Gastroesophageal sphincter (tissue), 4 donors: ENCODE data around the gene UBR3. TPM values are rescaled to one million over a fixed set of nuclear protein-coding genes. Genes with fewer than 3 reads are reported as not detected.

ENCODE experiments used
- ATAC-seq: fragments of 150-250 bp; one replicate; pipeline ENCODE4 v1.9.1; 2016; ENCODE audit warnings: mild to moderate bottlenecking, moderate library complexity
- H3K27ac ChIP-seq, 4 donors: fragments of 200-600 bp; sonication (generic) in 3 of 4; 1 replicate in 3 of 4; 2 replicates in 1 of 4; pipeline ENCODE4 v1.5.1; 2016 to 2019
- H3K27me3 ChIP-seq: fragments of 200-600 bp; sonication (generic); one replicate; pipeline ENCODE4 v1.5.1; 2019
- H3K36me3 ChIP-seq, 2 donors: fragments of 200-600 bp; sonication (generic); one replicate each; pipeline ENCODE4 v1.5.1; 2019; ENCODE audit warnings: control low read depth in 1 of 2
- H3K4me1 ChIP-seq, 3 donors: fragments of 200-600 bp; sonication (generic); 1 replicate in 2 of 3; 2 replicates in 1 of 3; pipeline ENCODE4 v1.5.1; 2016 to 2019; ENCODE audit warnings: control low read depth in 2 of 3
- H3K4me3 ChIP-seq, 2 donors: fragments of 200-600 bp; sonication (generic); one replicate each; pipeline ENCODE4 v1.5.1; 2019; ENCODE audit warnings: mild to moderate bottlenecking in 1 of 2, moderate library complexity in 1 of 2
- H3K9me3 ChIP-seq, 3 donors: fragments of 200-600 bp; sonication (generic); one replicate each; pipeline ENCODE4 v1.5.1; 2017 to 2019; ENCODE audit warnings: control low read depth in 2 of 3
- CTCF ChIP-seq, 4 experiments: fragments of 200-600 bp in 2 of 4; fragments of 450-650 bp in 2 of 4; sonication (generic) in 1 of 4; IDR thresholded peaks; one replicate each; pipeline ENCODE4 v1.5.1; 2017 to 2019; ENCODE audit warnings: antibody characterized with exemption in 4 of 4, mild to moderate bottlenecking in 2 of 4, moderate library complexity in 2 of 4
- EP300 ChIP-seq: sonication (generic); formaldehyde crosslinking; IDR thresholded peaks from one replicate; pipeline ENCODE4 v1.6.1; 2017; ENCODE audit warnings: antibody characterized with exemption, mild to moderate bottlenecking
- POLR2A ChIP-seq, 2 donors: fragments of 450-650 bp; IDR thresholded peaks; one replicate each; pipeline ENCODE4 v1.6.1; 2017; ENCODE audit warnings: antibody characterized with exemption in 2 of 2, mild to moderate bottlenecking in 2 of 2, moderate library complexity in 1 of 2
- POLR2AphosphoS5 ChIP-seq: sonication (generic); formaldehyde crosslinking; IDR thresholded peaks from one replicate; pipeline ENCODE4 v1.6.1; 2017; ENCODE audit warnings: antibody characterized with exemption
- WGBS, 2 donors: methylation state at CpG; one replicate each; pipeline ENCODE4 v1.1.5; 2018; ENCODE audit warnings: low coverage in 1 of 2; 5-methylcytosine and 5-hydroxymethylcytosine counted together
- total RNA-seq, 4 donors: library from RNA; depleted of rRNA; stranded (reverse); fragments of >200 nt; gene quantifications; one replicate each; pipeline ENCODE4 v1.1.0, GENCODE V29; 2016

Gene UBR3
- total RNA-seq, 4 donors from 2014 or later: 52.9 to 122 (median 66.9) TPM

- no peaks in the 10 kb centered on the region for H3K27me3 ChIP-seq
- H3K9me3 ChIP-seq: no peaks in the 10 kb centered on the region
- TF ChIP-seq CTCF (IDR thresholded peaks at IDR 0.05): no peak
- TF ChIP-seq POLR2A (IDR thresholded peaks at IDR 0.05): no peak
- TF ChIP-seq EP300: no peak
- TF ChIP-seq POLR2AphosphoS5: no peak
- no peak overlapping the region for H3K4me3 ChIP-seq
- H3K4me1 ChIP-seq: no peaks in the 10 kb centered on the region
- WGBS, 2 donors: 67 to 92% methylated on average over 1 of the region's 1 CpG
- ATAC-seq: no peak
- H3K36me3 ChIP-seq: peaks cover 3 to 57% of the 10 kb centered on the region in 2 donors
- no peak overlapping the region for H3K27ac ChIP-seq
Measured at GRCh38 chr2:170005702-170006101, 178.4 kb downstream of the UBR3 start.

- 62 to 64% methylated on average over 8 of the region's 8 CpGs for WGBS, 2 donors
- H3K4me1 ChIP-seq: no peaks in the 10 kb centered on the region
- H3K36me3 ChIP-seq: peaks cover 3 to 51% of the 10 kb centered on the region in 2 donors
- no peak overlapping the region for H3K27ac ChIP-seq
- no peak for ATAC-seq
- no peak overlapping the region for H3K4me3 ChIP-seq
- TF ChIP-seq EP300 (no peak), POLR2AphosphoS5 (no peak), CTCF (IDR thresholded peaks at IDR 0.05) (no peak), POLR2A (IDR thresholded peaks at IDR 0.05) (no peak)
- no peaks in the 10 kb centered on the region for H3K9me3 ChIP-seq
- H3K27me3 ChIP-seq: no peaks in the 10 kb centered on the region
Measured at GRCh38 chr2:170006587-170007325, 179.5 kb downstream of the UBR3 start.

GRCh38 chr2:170009209-170009608 lies 182.0 kb downstream of the UBR3 start:
- Histone ChIP-seq H3K4me1 (no peaks in the 10 kb centered on the region), H3K4me3 (no peak overlapping the region), H3K9me3 (no peaks in the 10 kb centered on the region), H3K27me3 (no peaks in the 10 kb centered on the region), H3K27ac (no peak overlapping the region), H3K36me3 (peaks cover 0 to 32% of the 10 kb centered on the region in 2 donors)
- 53 to 100% methylated on average over 1 to 3 of the region's 3 CpGs for WGBS, 2 donors
- no peak for ATAC-seq
- no peak for TF ChIP-seq EP300
- no peak for TF ChIP-seq POLR2AphosphoS5
- no peak for TF ChIP-seq POLR2A (IDR thresholded peaks at IDR 0.05)

GRCh38 chr2:170012773-170013172 lies 185.5 kb downstream of the UBR3 start:
- ATAC-seq: no peak
- Histone ChIP-seq H3K36me3 (peaks cover 0 to 6% of the 10 kb centered on the region in 2 donors), H3K9me3 (no peaks in the 10 kb centered on the region), H3K27ac (no peak overlapping the region), H3K4me1 (peaks cover 0 to 4% (median 0%) of the 10 kb centered on the region in 3 donors), H3K27me3 (no peaks in the 10 kb centered on the region), H3K4me3 (no peak overlapping the region)
- TF ChIP-seq CTCF (IDR thresholded peaks at IDR 0.05) (no peak), POLR2A (IDR thresholded peaks at IDR 0.05) (no peak), EP300 (no peak), POLR2AphosphoS5 (no peak)
- WGBS, 2 donors: 93 to 100% methylated on average over 3 to 4 of the region's 4 CpGs

GRCh38 chr2:170013802-170014551 lies 186.7 kb downstream of the UBR3 start:
- H3K36me3 ChIP-seq: peaks cover 0 to 5% of the 10 kb centered on the region in 2 donors
- no peak overlapping the region for H3K4me3 ChIP-seq
- H3K27me3 ChIP-seq: no peaks in the 10 kb centered on the region
- no peaks in the 10 kb centered on the region for H3K9me3 ChIP-seq
- no peak overlapping the region for H3K27ac ChIP-seq
- 60 to 80% methylated on average over 5 of the region's 5 CpGs for WGBS, 2 donors
- TF ChIP-seq POLR2AphosphoS5 (no peak), EP300 (no peak), CTCF (IDR thresholded peaks at IDR 0.05) (no peak), POLR2A (IDR thresholded peaks at IDR 0.05) (no peak)
- H3K4me1 ChIP-seq: peaks cover 0 to 14% (median 2%) of the 10 kb centered on the region in 3 donors
- no peak for ATAC-seq
